NCI-H526 treated with DMSO at 0.1 percent for 48 hours (cell line): ENCODE data around the gene TNFAIP1.

Source experiments
- DNase-seq: peaks from one replicate; lab custom pipeline; 2025; lab: John Stamatoyannopoulos, UW

TNFAIP1 gene

GRCh38 chr17:28371245-28372202 lies 36.0 kb downstream of the TNFAIP1 start, which contains the start of gene SARM1:
Gene SARM1, plus strand, starts transcription at chr17:28371694. Its CDS starts 339 bp downstream, at chr17:28372033.
- peak; percentile 86 for DNase-seq

GRCh38 chr17:28372203-28372944 lies 36.8 kb downstream of the TNFAIP1 start:
- peak; percentile 31 for DNase-seq

GRCh38 chr17:28372945-28373274 lies 37.3 kb downstream of the TNFAIP1 start:
- no peak for DNase-seq

- DNase-seq, result no peak
These were observed 44.5 kb downstream of the TNFAIP1 start for GRCh38 chr17:28379814-28380801.

- DNase-seq, result no peak
These were observed 45.7 kb downstream of the TNFAIP1 start for GRCh38 chr17:28381141-28381825.

- DNase-seq, result peak; percentile 79
These were observed 48.9 kb downstream of the TNFAIP1 start for GRCh38 chr17:28384281-28385036.

GRCh38 chr17:28385037-28385400 lies 49.5 kb downstream of the TNFAIP1 start:
- DNase-seq, result peak; percentile 64

GRCh38 chr17:28385406-28385805 lies 49.8 kb downstream of the TNFAIP1 start:
- DNase-seq, result no peak

GRCh38 chr17:28386391-28386790 lies 50.8 kb downstream of the TNFAIP1 start:
- DNase-seq, result no peak

GRCh38 chr17:28388106-28388505 lies 52.5 kb downstream of the TNFAIP1 start:
- DNase-seq, result no peak

- no peak for DNase-seq
These were observed 54.6 kb downstream of the TNFAIP1 start for GRCh38 chr17:28390141-28390540.

- DNase-seq, result no peak
These were observed 55.0 kb downstream of the TNFAIP1 start for GRCh38 chr17:28390563-28390962.

GRCh38 chr17:28390984-28391383 lies 55.4 kb downstream of the TNFAIP1 start:
- DNase-seq, result no peak

GRCh38 chr17:28391401-28391800 lies 55.8 kb downstream of the TNFAIP1 start:
- DNase-seq, result no peak

- no peak for DNase-seq
These were observed 56.9 kb downstream of the TNFAIP1 start for GRCh38 chr17:28392491-28392890.

- DNase-seq, result no peak
These were observed 59.0 kb downstream of the TNFAIP1 start for GRCh38 chr17:28394337-28395116.

GRCh38 chr17:28395426-28395825 lies 59.9 kb downstream of the TNFAIP1 start:
- DNase-seq, result no peak

GRCh38 chr17:28395968-28396367 lies 60.4 kb downstream of the TNFAIP1 start:
- no peak for DNase-seq
